Endothelial cell of umbilical vein (primary cell): ENCODE data around the gene LUZP2. TPM values are rescaled to one million over a fixed set of nuclear protein-coding genes. Genes with fewer than 3 reads are reported as not detected.

Source experiments
- BruUV-seq: library from RNA; stranded (reverse); fragments of 400-500 nt; replicated peaks from 2 replicates; lab custom pipeline; 2021; lab: Mats Ljungman, UMichigan
- CTCF ChIA-PET: fragments of 300-600, 350-600 bp; sonication (Branson Sonifier 250); formaldehyde crosslinking; loops from one replicate; lab custom pipeline; 2021; ENCODE audit warnings: antibody characterized with exemption, inconsistent platforms; lab: Charles Lee
- POLR2A ChIA-PET: fragments of 300-600, 350-600 bp; sonication (Branson Sonifier 250); formaldehyde crosslinking; loops from one replicate; lab custom pipeline; 2021; ENCODE audit warnings: antibody characterized with exemption, inconsistent platforms; lab: Charles Lee
- DNase-seq: peaks from one replicate; pipeline ENCODE4 v3.0.0-alpha.2; 2011; ENCODE audit warnings: low read depth, low spot score
- FAIRE-seq: peaks from 2 replicates; lab custom pipeline; 2011; peaks lifted over from hg19 to GRCh38; lab: Jason Lieb, UNC
- H2AFZ ChIP-seq: 2 replicates; pipeline ENCODE4 v1.6.0; 2012; ENCODE audit warnings: low read depth, low read length, control low read depth, inconsistent platforms
- H3K27ac ChIP-seq: 2 replicates; pipeline ENCODE4 v1.5.1; 2011; ENCODE audit warnings: low read depth, mild to moderate bottlenecking, control low read depth, low read length, moderate library complexity; ENCODE audit not compliant: insufficient read depth
- H3K27me3 ChIP-seq, 2 experiments: 2 replicates each; pipeline versions ENCODE4 v1.6.0 to v1.6.1; 2011; ENCODE audit warnings: low read length in 2 of 2, mixed read lengths in 1 of 2; ENCODE audit not compliant: control insufficient read depth in 2 of 2, insufficient read depth in 2 of 2
- H3K36me3 ChIP-seq, 2 experiments: 2 replicates in 1 of 2; 3 replicates in 1 of 2; pipeline ENCODE4 v1.5.1; 2011; ENCODE audit warnings: low read length in 2 of 2, mild to moderate bottlenecking in 1 of 2, moderate library complexity in 1 of 2; ENCODE audit not compliant: control insufficient read depth in 2 of 2, insufficient read depth in 2 of 2; ENCODE audit errors: extremely low read depth in 1 of 2
- H3K4me1 ChIP-seq: 3 replicates; pipeline ENCODE4 v1.5.1; 2011; ENCODE audit warnings: mild to moderate bottlenecking, low read length; ENCODE audit not compliant: control insufficient read depth, insufficient read depth; ENCODE audit errors: extremely low read depth
- H3K4me2 ChIP-seq: 2 replicates; pipeline ENCODE4 v1.6.1; 2011; ENCODE audit warnings: low read length, control low read depth, mixed read lengths; ENCODE audit not compliant: insufficient read depth
- H3K4me3 ChIP-seq, 3 experiments: fragments of 200-600 bp in 1 of 3; sonication (generic), shearing (Covaris generic) in 1 of 3; replicated peaks in 1 of 3; 2 replicates each; pipeline ENCODE4 v1.5.1; 2011 to 2016; ENCODE audit warnings: control low read depth in 3 of 3, low read length in 3 of 3, mild to moderate bottlenecking in 2 of 3, inconsistent platforms in 1 of 3, low read depth in 1 of 3, moderate library complexity in 1 of 3; ENCODE audit not compliant: insufficient read depth in 1 of 3
- H3K79me2 ChIP-seq: 2 replicates; pipeline ENCODE4 v1.6.0; 2012; ENCODE audit warnings: low read length, inconsistent platforms; ENCODE audit not compliant: control insufficient read depth, insufficient read depth
- H3K9ac ChIP-seq: replicated peaks from 2 replicates; pipeline ENCODE3; 2011; ENCODE audit warnings: low read length, control low read depth; ENCODE audit not compliant: insufficient read depth; ENCODE audit errors: extremely low read depth
- H3K9me1 ChIP-seq: replicated peaks from 3 replicates; pipeline ENCODE4 v1.6.0; 2011; ENCODE audit warnings: mild to moderate bottlenecking, low read length; ENCODE audit not compliant: control insufficient read depth, insufficient read depth; ENCODE audit errors: extremely low read depth
- H3K9me3 ChIP-seq: replicated peaks from 2 replicates; pipeline ENCODE4 v1.5.1; 2012; ENCODE audit warnings: low read length, inconsistent platforms; ENCODE audit not compliant: control insufficient read depth, insufficient read depth
- H4K20me1 ChIP-seq: replicated peaks from 2 replicates; pipeline ENCODE3; 2011; ENCODE audit warnings: mild to moderate bottlenecking, low read length; ENCODE audit not compliant: control insufficient read depth, insufficient read depth; ENCODE audit errors: extremely low read depth
- EZH2 ChIP-seq: IDR thresholded peaks from 2 replicates; pipeline ENCODE4 v1.6.1; 2012; ENCODE audit warnings: borderline replicate concordance, low read depth, mild to moderate bottlenecking, moderate library complexity, low read length, inconsistent platforms; ENCODE audit not compliant: severe bottlenecking
- FOS ChIP-seq: IDR thresholded peaks from 2 replicates; pipeline ENCODE4 v1.6.1; 2011; ENCODE audit warnings: mild to moderate bottlenecking, low read length, moderate library complexity, borderline replicate concordance; ENCODE audit not compliant: insufficient read depth
- GATA2 ChIP-seq: IDR thresholded peaks from 2 replicates; pipeline ENCODE4 v1.7.0; 2011; ENCODE audit warnings: low read depth, mild to moderate bottlenecking, moderate library complexity, mixed read lengths, low read length; ENCODE audit not compliant: insufficient read length, insufficient read depth
- JUN ChIP-seq: IDR thresholded peaks from 2 replicates; pipeline ENCODE4 v1.6.1; 2011; ENCODE audit warnings: borderline replicate concordance, low read depth; ENCODE audit not compliant: insufficient read length, insufficient read depth
- MYC ChIP-seq: IDR thresholded peaks from one replicate; pipeline ENCODE4 v1.6.1; 2011; ENCODE audit warnings: mild to moderate bottlenecking, low read depth, low read length
- POLR2A ChIP-seq: IDR thresholded peaks from 2 replicates; pipeline ENCODE4 v1.6.1; 2012; ENCODE audit warnings: low read depth, mild to moderate bottlenecking, control low read depth, low read length
- POLR2AphosphoS5 ChIP-seq: IDR thresholded peaks from 2 replicates; pipeline ENCODE4 v1.6.1; 2012; ENCODE audit warnings: low read depth, mild to moderate bottlenecking, control low read depth, low read length, moderate library complexity; ENCODE audit not compliant: insufficient read depth
- dilution Hi-C: fragments of 300-500 bp; cut with MboI; formaldehyde crosslinking; loops from one replicate; pipeline ENCODE4 v1.15.0; 2019; ENCODE audit warnings: low sequenced_read_pairs; ENCODE audit not compliant: extremely low pct_ligation_motif_present
- intact Hi-C: fragments of 100-400 bp; cut with micrococcal nuclease; formaldehyde crosslinking; loops from one replicate; pipeline ENCODE4 v1.10.0; 2022
- polyA plus RNA-seq, 4 experiments: library from polyadenylated mRNA; depleted of rRNA in 3 of 4; stranded (reverse) in 3 of 4; unstranded in 1 of 4; fragments of >200 nt; gene quantifications; 2 replicates each; pipeline versions ENCODE4 v1.2.1 to v1.2.3, GENCODE V29; 2011 to 2012; ENCODE audit warnings: missing spikeins in 1 of 4
- total RNA-seq: library from RNA; stranded (reverse); gene quantifications from 2 replicates; pipeline ENCODE4 v1.2.3, GENCODE V29; 2021
- TF ChIP-seq, protein P1 (sequence below): IDR thresholded peaks from 2 replicates; pipeline ENCODE4 v1.6.1; 2011; ENCODE audit not compliant: insufficient read depth, insufficient read length
- TF ChIP-seq, protein P2 (sequence below), 2 donors: IDR thresholded peaks; 1 replicate in 1 of 2; 2 replicates in 1 of 2; pipeline ENCODE4 v1.5.1; 2011; ENCODE audit warnings: low read length in 2 of 2, mild to moderate bottlenecking in 2 of 2, moderate library complexity in 2 of 2, control low read depth in 1 of 2, inconsistent platforms in 1 of 2, low read depth in 1 of 2; ENCODE audit not compliant: insufficient read depth in 1 of 2; ENCODE audit errors: extremely low read depth in 1 of 2

Gene LUZP2
- total and polyA plus RNA-seq, 2 donors (not counting 3 experiments of a cell fraction or from before 2014, with no cell fraction given): 0.07 TPM; not detected in 1

- H3K4me1 ChIP-seq: no peaks in the 10 kb centered on the region
- peaks cover 0 to 4% of the 10 kb centered on the region in 2 experiments for H3K27me3 ChIP-seq
- H3K27ac ChIP-seq: no peak overlapping the region
- H3K4me2 ChIP-seq: no peak overlapping the region
- no peaks in the 10 kb centered on the region for H3K9me1 ChIP-seq
- dilution Hi-C loops: no loop called here
- FAIRE-seq (no peak), DNase-seq (no peak)
- H3K9me3 ChIP-seq: no peaks in the 10 kb centered on the region
- no peak overlapping the region for H3K9ac ChIP-seq
- TF ChIP-seq MYC (no peak), FOS (no peak), POLR2AphosphoS5 (no peak), POLR2A (no peak), EZH2 (no peak), JUN (no peak)
- H3K36me3 ChIP-seq: no peaks in the 10 kb centered on the region
- POLR2A ChIA-PET: no interaction called here
- no TSS peak for BruUV-seq
- no peak overlapping the region for H3K4me3 ChIP-seq
- no peak overlapping the region for H2AFZ ChIP-seq
- intact Hi-C loops: no loop called here
- CTCF ChIA-PET: no interaction called here
- H3K79me2 ChIP-seq: no peaks in the 10 kb centered on the region
- H4K20me1 ChIP-seq: no peaks in the 10 kb centered on the region
Measured at GRCh38 chr11:24457985-24458384, 38.9 kb upstream of the LUZP2 start.

GRCh38 chr11:24470431-24470830, 26.4 kb upstream of the LUZP2 start:
- dilution Hi-C loops: no loop called here

More at GRCh38 chr11:24470431-24470830, 26.4 kb upstream of the LUZP2 start:
- ChIA-PET POLR2A (no interaction called here), CTCF (no interaction called here)
- no TSS peak for BruUV-seq
- no peak overlapping the region for H3K27ac ChIP-seq
- TF ChIP-seq POLR2AphosphoS5 (no peak), MYC (no peak), FOS (no peak), EZH2 (no peak), GATA2 (no peak), JUN (no peak), POLR2A (no peak)
- TF ChIP-seq, protein P1, sequence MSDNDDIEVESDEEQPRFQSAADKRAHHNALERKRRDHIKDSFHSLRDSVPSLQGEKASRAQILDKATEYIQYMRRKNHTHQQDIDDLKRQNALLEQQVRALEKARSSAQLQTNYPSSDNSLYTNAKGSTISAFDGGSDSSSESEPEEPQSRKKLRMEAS: no peak
- TF ChIP-seq, protein P2, sequence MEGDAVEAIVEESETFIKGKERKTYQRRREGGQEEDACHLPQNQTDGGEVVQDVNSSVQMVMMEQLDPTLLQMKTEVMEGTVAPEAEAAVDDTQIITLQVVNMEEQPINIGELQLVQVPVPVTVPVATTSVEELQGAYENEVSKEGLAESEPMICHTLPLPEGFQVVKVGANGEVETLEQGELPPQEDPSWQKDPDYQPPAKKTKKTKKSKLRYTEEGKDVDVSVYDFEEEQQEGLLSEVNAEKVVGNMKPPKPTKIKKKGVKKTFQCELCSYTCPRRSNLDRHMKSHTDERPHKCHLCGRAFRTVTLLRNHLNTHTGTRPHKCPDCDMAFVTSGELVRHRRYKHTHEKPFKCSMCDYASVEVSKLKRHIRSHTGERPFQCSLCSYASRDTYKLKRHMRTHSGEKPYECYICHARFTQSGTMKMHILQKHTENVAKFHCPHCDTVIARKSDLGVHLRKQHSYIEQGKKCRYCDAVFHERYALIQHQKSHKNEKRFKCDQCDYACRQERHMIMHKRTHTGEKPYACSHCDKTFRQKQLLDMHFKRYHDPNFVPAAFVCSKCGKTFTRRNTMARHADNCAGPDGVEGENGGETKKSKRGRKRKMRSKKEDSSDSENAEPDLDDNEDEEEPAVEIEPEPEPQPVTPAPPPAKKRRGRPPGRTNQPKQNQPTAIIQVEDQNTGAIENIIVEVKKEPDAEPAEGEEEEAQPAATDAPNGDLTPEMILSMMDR (IDR thresholded peaks at IDR 0.05; ENCODE audit: extremely low read depth in 1 of 2, insufficient read depth in 1 of 2, low read depth in 1 of 2, low read length in 2 of 2): no peak
- intact Hi-C loops: no loop called here
- DNase-seq: no peak
- H3K9ac ChIP-seq: no peak overlapping the region
- no peaks in the 10 kb centered on the region for H4K20me1 ChIP-seq
- no peak for FAIRE-seq
- H2AFZ ChIP-seq: no peak overlapping the region
- H3K4me2 ChIP-seq: no peak overlapping the region
- no peaks in the 10 kb centered on the region for H3K9me1 ChIP-seq
- H3K9me3 ChIP-seq: no peaks in the 10 kb centered on the region
- H3K4me3 ChIP-seq: no peak overlapping the region
- H3K27me3 ChIP-seq: peaks cover 0 to 2% of the 10 kb centered on the region in 2 experiments
- no peaks in the 10 kb centered on the region for H3K79me2 ChIP-seq
- H3K4me1 ChIP-seq: no peaks in the 10 kb centered on the region
- no peaks in the 10 kb centered on the region for H3K36me3 ChIP-seq
